Left lobe of liver (tissue), 2 donors: ENCODE data around the gene KISS1R. TPM values are rescaled to one million over a fixed set of nuclear protein-coding genes. Genes with fewer than 3 reads are reported as not detected.

Source experiments
- ATAC-seq: fragments of 200-7000 bp; cut with Tn5 transposase; one replicate; pipeline ENCODE4 v1.9.1; 2020; ENCODE audit warnings: mild to moderate bottlenecking, moderate library complexity
- DNase-seq: peaks from one replicate; pipeline ENCODE4 v3.0.0-alpha.2; 2020; ENCODE audit warnings: low spot score
- total RNA-seq: library from RNA; stranded (reverse); gene quantifications from one replicate; pipeline ENCODE4 v1.2.1, GENCODE V29; 2021
- donor health status: DM: no; HTN: no; CAD: no; lungs with moderate emphysema.
- donor health status: DM: no; HTN: yes; CAD: no.

The KISS1R gene
- total RNA-seq, 1 donor from 2014 or later = not detected

DNA sequence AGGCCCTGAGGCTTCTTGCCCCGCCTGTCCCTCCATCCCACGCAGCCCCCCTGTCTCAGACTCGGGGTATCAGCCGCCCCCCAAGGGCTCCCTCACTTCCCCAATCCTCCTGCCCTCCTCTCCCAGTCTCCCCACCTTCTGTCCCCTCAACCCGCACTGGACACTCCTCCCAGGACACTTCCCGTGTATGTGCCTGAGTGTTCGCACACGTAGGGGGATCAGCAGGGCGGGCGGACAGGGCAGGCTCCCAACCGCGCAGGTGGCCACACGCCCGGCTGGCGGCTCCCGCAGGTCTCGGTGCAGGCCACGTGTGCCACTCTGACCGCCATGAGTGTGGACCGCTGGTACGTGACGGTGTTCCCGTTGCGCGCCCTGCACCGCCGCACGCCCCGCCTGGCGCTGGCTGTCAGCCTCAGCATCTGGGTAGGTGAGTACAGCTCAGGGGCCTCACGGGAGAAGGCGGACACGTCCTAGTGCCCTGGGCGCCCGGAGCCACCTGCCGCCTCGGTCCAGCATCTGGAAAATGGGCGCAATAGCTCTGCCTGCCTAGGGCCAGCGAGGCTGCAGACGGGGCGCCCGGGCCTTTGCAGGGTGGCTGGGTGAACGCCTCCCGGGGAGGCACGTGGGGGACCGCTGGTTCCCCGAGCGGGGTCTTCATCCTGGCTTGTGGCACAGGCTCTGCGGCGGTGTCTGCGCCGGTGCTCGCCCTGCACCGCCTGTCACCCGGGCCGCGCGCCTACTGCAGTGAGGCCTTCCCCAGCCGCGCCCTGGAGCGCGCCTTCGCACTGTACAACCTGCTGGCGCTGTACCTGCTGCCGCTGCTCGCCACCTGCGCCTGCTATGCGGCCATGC, 2.3 kb downstream of the KISS1R start:
- DNase-seq = no peak
- no peak for ATAC-seq

DNA sequence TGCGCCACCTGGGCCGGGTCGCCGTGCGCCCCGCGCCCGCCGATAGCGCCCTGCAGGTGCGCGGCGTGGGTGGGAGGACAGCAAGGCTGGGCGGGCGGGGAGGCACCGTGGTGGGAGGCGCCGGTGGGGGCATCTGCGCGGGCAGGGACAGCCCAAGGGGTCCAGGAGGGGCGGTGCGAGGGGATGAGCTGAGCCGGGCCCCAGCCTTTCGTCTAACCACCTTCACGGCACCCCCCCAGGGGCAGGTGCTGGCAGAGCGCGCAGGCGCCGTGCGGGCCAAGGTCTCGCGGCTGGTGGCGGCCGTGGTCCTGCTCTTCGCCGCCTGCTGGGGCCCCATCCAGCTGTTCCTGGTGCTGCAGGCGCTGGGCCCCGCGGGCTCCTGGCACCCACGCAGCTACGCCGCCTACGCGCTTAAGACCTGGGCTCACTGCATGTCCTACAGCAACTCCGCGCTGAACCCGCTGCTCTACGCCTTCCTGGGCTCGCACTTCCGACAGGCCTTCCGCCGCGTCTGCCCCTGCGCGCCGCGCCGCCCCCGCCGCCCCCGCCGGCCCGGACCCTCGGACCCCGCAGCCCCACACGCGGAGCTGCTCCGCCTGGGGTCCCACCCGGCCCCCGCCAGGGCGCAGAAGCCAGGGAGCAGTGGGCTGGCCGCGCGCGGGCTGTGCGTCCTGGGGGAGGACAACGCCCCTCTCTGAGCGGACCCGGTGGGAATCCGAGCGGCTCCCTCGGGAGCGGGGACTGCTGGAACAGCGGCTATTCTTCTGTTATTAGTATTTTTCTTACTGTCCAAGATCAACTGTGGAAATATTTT, 3.1 kb downstream of the KISS1R start:
- ATAC-seq (peak; percentile 2), DNase-seq (no peak)

- DNase-seq (no peak), ATAC-seq (no peak)
These were observed 7.5 kb downstream of the KISS1R start for GRCh38 chr19:924553-925086.

DNA sequence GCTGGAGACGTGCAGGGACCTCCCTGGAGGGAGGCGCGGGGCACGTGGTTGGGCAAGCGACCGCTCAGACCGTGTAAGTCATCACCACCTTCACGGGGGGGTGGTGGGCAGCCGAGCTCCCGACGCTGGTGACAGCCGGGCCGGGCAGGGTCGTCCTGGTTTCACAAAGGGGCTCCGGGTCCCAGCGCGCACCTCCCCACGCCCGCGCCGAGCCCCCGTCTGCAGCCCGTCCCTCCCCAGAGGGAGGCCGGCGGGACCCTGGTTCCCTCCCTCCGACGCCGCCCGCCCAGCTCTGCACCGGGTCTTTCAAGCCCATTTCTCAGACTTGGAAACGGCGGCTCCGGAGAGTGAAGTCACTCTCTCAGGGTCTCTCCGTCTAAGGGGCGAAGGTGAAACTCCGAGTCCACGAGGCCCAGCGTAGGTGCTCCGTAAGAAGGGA, 8.0 kb downstream of the KISS1R start:
- DNase-seq (no peak), ATAC-seq (peak; percentile 61)

DNA sequence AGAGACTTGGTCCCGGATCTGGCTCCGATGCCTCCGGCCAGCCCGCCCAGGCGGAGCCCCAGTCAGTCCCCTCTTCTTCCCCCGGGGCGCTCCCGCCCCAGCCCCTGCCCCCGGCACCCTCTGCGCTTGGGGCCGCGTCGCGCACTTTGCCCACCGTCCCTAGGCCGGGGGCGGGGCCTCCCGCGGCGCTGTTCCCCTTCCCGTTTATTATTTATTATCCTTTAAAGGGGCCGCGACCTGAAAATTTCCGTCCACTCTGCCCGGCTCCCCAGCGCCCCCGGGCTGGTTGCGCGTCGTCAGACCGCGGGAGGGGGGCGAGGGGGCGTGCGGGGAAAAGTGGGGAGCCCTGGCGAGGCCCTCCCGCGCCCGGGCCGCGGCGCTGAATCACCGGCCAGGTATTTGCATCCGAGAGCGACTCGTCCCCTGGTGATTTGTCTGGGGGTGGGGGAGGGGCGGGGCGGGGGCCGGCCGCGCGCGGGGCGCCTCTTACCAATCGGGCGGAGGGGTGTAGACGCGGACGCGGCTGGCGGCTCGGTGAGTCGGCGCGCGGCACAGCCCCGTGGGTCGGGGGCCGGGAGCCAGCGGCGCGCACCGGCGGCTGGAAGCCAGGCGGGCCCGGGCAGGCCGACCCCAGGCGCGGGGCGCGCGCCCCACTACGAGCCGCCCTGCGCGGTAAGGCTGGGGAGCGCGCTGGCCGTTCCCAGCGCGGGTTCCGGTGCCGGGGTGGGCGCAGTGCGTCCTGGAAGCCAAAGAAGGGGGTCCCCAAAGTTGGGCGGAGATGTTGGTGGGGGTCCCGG, 8.6 kb downstream of the KISS1R start, which contains the start of gene ARID3A:
Gene ARID3A, plus strand, starts transcription at position 510 of the 797 bp plus-strand sequence. CDS start 3,494 bp downstream, outside the sequence.
- ATAC-seq = peak; percentile 80
- DNase-seq = peak; percentile 82

DNA sequence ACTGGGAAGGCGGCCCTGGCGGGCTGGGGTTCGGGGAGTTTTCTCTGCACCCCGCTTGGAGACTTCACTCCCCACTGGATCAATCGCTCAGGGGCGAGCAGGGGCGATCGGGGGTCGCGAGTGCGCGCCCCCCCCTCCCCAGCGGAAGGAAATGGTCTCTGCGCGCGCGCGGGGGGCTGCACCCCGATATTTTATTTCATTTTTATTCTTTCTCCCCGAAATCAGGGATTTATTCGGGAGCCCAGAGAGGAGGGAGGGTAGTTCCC, 9.1 kb downstream of the KISS1R start:
- ATAC-seq = no peak

GRCh38 chr19:926589-927350, 9.6 kb downstream of the KISS1R start:
- DNase-seq (peak; percentile 83), ATAC-seq (peak; percentile 53)

More for the DNA sequence above, 9.1 kb downstream of the KISS1R start:
- no peak for DNase-seq

DNA sequence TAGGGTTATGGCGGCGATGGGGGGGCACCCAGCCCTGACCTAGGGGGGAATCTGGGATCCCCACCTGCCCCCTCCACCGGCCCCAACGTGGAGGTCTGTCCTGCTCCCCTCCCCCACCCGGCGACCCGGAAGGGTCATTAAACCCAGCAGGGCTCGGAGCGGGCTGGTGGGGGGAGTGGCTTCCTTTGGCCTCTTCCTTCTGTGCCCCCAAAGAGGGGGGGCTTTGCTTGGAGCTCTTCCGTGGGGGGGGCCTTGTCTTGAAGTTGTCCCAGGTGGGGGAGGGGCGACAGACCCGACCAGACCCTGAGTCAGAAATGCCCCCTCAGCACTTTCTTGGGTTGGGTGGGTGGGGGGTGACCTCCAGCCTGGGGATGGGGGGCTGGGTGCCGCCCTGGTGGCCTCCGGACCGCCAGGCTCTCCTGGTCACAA, 10.2 kb downstream of the KISS1R start:
- DNase-seq (no peak), ATAC-seq (no peak)

GRCh38 chr19:927780-928401, 10.8 kb downstream of the KISS1R start:
- ATAC-seq = no peak
- DNase-seq = no peak

- no peak for DNase-seq
- peak; percentile 17 for ATAC-seq
These were observed 11.5 kb downstream of the KISS1R start for GRCh38 chr19:928471-929202.

- ATAC-seq (no peak), DNase-seq (no peak)
These were observed 12.2 kb downstream of the KISS1R start for GRCh38 chr19:929203-929890.

GRCh38 chr19:929891-930258, 12.7 kb downstream of the KISS1R start:
- no peak for DNase-seq
- ATAC-seq = no peak

- no peak for DNase-seq
- no peak for ATAC-seq
These were observed 14.9 kb downstream of the KISS1R start for GRCh38 chr19:931860-932647.

- no peak for ATAC-seq
- no peak for DNase-seq
These were observed 15.8 kb downstream of the KISS1R start for GRCh38 chr19:932648-933552.

DNA sequence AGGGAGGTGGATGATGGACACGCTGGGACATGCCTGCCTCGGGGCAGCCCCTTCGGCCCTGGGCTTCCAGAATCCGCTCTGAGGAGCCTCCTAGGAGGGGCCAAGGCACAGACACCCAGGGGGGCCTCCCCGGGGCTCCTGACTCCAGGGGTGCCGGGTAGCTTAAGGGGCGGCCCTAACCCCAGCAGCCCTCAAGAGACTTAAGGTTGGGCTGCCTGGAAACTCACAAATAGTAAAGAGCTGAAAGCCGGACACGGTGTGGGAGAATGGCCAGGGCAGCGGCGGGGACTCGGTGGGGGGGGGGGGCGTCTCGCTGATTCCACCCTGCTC, 16.4 kb downstream of the KISS1R start:
- no peak for ATAC-seq

GRCh38 chr19:934197-934840, 17.2 kb downstream of the KISS1R start:
- ATAC-seq (peak; percentile 5), DNase-seq (no peak)

More for the DNA sequence above, 16.4 kb downstream of the KISS1R start:
- no peak for DNase-seq
